HepG2 (cell line): Measurements from ENCODE around the gene CAPN15. TPM values are rescaled to one million over a fixed set of nuclear protein-coding genes. Genes with fewer than 3 reads are reported as not detected.

Experiments used
- ATAC-seq: fragments of 200-7000 bp; cut with Tn5 transposase; 3 replicates; pipeline ENCODE4 v1.9.1; 2020; ENCODE audit warnings: mild to moderate bottlenecking, moderate library complexity
- BruUV-seq: library from RNA; stranded (reverse); fragments of 400-500 nt; replicated peaks from 2 replicates; lab custom pipeline; 2021; lab: Mats Ljungman, UMichigan
- CTCF ChIA-PET: fragments of 300-600 bp; formaldehyde crosslinking; extraction: SDS; loops from one replicate; lab custom pipeline; 2021; ENCODE audit warnings: low total read pairs, inconsistent platforms, low intra/inter-chr PET ratio; lab: Yijun Ruan, JAX
- POLR2A ChIA-PET: fragments of 350-600 bp; sonication (Branson Sonifier 250); formaldehyde crosslinking; loops from one replicate; lab custom pipeline; 2020; ENCODE audit warnings: antibody characterized with exemption, inconsistent platforms; lab: Yijun Ruan, JAX
- DNase-seq: peaks from one replicate; pipeline ENCODE4 v3.0.0-alpha.2; 2015; ENCODE audit warnings: low spot score
- FAIRE-seq: peaks from 3 replicates; lab custom pipeline; 2011; peaks lifted over from hg19 to GRCh38; lab: Jason Lieb, UNC
- H2AFZ ChIP-seq: one replicate; pipeline ENCODE4 v1.6.1; 2011; ENCODE audit warnings: low read length, inconsistent platforms
- H3K27ac ChIP-seq: fragments of 300-600 bp; 3 replicates; pipeline ENCODE4 v1.8.0; 2011; ENCODE audit warnings: mixed run types, mild to moderate bottlenecking, mixed read lengths, low read length, inconsistent platforms; ENCODE audit not compliant: insufficient read depth; ENCODE audit errors: extremely low read length
- H3K27me3 ChIP-seq, 2 experiments: fragments of 200-600 bp in 1 of 2; 2 replicates in 1 of 2; 3 replicates in 1 of 2; pipeline versions ENCODE4 v1.6.0 to v1.8.0; 2011; ENCODE audit warnings: low read length in 2 of 2, mild to moderate bottlenecking in 2 of 2, moderate library complexity in 2 of 2, inconsistent platforms in 1 of 2; ENCODE audit not compliant: insufficient read depth in 2 of 2, control insufficient read depth in 1 of 2
- H3K36me3 ChIP-seq, 2 experiments: fragments of 200-600 bp in 1 of 2; replicated peaks in 1 of 2; 2 replicates in 1 of 2; 3 replicates in 1 of 2; pipeline versions ENCODE4 v1.5.1 to v1.8.0; 2011; ENCODE audit warnings: low read length in 2 of 2, inconsistent platforms in 1 of 2; ENCODE audit not compliant: insufficient read depth in 2 of 2, control insufficient read depth in 1 of 2
- H3K4me1 ChIP-seq: 2 replicates; pipeline ENCODE4 v1.5.1; 2012; ENCODE audit warnings: low read length, inconsistent platforms; ENCODE audit not compliant: insufficient read depth
- H3K4me2 ChIP-seq: 2 replicates; pipeline ENCODE4 v1.6.0; 2011; ENCODE audit warnings: low read depth, low read length, inconsistent platforms
- H3K4me3 ChIP-seq, 3 experiments: fragments of 200-600 bp in 1 of 3; sonication (generic), shearing (Covaris generic) in 1 of 3; replicated peaks in 1 of 3; 2 replicates each; pipeline ENCODE4 v1.5.1; 2011 to 2016; ENCODE audit warnings: low read length in 3 of 3, inconsistent platforms in 2 of 3, low read depth in 2 of 3, mild to moderate bottlenecking in 2 of 3, control low read depth in 1 of 3, mixed read lengths in 1 of 3; ENCODE audit not compliant: insufficient read depth in 1 of 3
- H3K79me2 ChIP-seq: one replicate; pipeline ENCODE4 v1.6.1; 2011; ENCODE audit warnings: low read length, inconsistent platforms; ENCODE audit not compliant: insufficient read depth
- H3K9ac ChIP-seq: 2 replicates; pipeline ENCODE4 v1.6.0; 2011; ENCODE audit warnings: mild to moderate bottlenecking, low read depth, low read length, inconsistent platforms; ENCODE audit not compliant: insufficient read depth
- H3K9me3 ChIP-seq: 2 replicates; pipeline ENCODE4 v1.5.1; 2012; ENCODE audit warnings: mild to moderate bottlenecking, low read length
- H4K20me1 ChIP-seq: 2 replicates; pipeline ENCODE4 v1.6.0; 2011; ENCODE audit warnings: inconsistent platforms, mild to moderate bottlenecking, low read length, moderate library complexity; ENCODE audit not compliant: insufficient read depth
- BCL3 ChIP-seq: sonication (generic); formaldehyde crosslinking; IDR thresholded peaks from 2 replicates; pipeline ENCODE4 v1.5.1; 2020; ENCODE audit warnings: mild to moderate bottlenecking, missing genetic modification reagents, moderate library complexity
- BCL6 ChIP-seq: IDR thresholded peaks from 2 replicates; pipeline ENCODE4 v1.6.1; 2016; ENCODE audit warnings: missing genetic modification reagents, missing compliant biosample characterization
- EP300 ChIP-seq, 3 experiments: sonication (generic) in 1 of 3; formaldehyde crosslinking in 1 of 3; IDR thresholded peaks; 2 replicates each; pipeline versions ENCODE4 v1.5.1 to v1.6.1; 2011 to 2020; ENCODE audit warnings: low read depth in 2 of 3, low read length in 2 of 3, borderline replicate concordance in 1 of 3, improper control_type of control experiment in 1 of 3, mild to moderate bottlenecking in 1 of 3, missing genetic modification reagents in 1 of 3, moderate library complexity in 1 of 3
- ISX ChIP-seq: sonication (generic); formaldehyde crosslinking; conservative IDR thresholded peaks from 2 replicates; pipeline ENCODE4 v1.5.0; 2020; ENCODE audit warnings: missing genetic modification reagents
- KDM2A ChIP-seq: sonication (generic); formaldehyde crosslinking; IDR thresholded peaks from 2 replicates; pipeline ENCODE4 v1.4.0; 2020; ENCODE audit warnings: low read depth, missing genetic modification reagents, borderline replicate concordance
- NPAS2 ChIP-seq: sonication (generic); formaldehyde crosslinking; IDR thresholded peaks from 2 replicates; pipeline ENCODE4 v1.8.0; 2022; ENCODE audit warnings: mild to moderate bottlenecking, missing genetic modification reagents, borderline replicate concordance
- ONECUT2 ChIP-seq: sonication (generic); formaldehyde crosslinking; IDR thresholded peaks from 2 replicates; pipeline ENCODE4 v1.4.0; 2020; ENCODE audit warnings: missing genetic modification reagents
- POLR2AphosphoS2 ChIP-seq: IDR thresholded peaks from 2 replicates; pipeline ENCODE4 v1.6.1; 2011; ENCODE audit warnings: low read depth, low read length, improper control_type of control experiment
- RELA ChIP-seq: sonication (generic); formaldehyde crosslinking; IDR thresholded peaks from 2 replicates; pipeline ENCODE4 v1.4.0; 2020; ENCODE audit warnings: missing genetic modification reagents
- STAT5B ChIP-seq: sonication (generic); formaldehyde crosslinking; IDR thresholded peaks from 2 replicates; pipeline ENCODE4 v1.4.0; 2020; ENCODE audit warnings: missing genetic modification reagents
- XRCC5 ChIP-seq: fragments of 200-400 bp; formaldehyde crosslinking; optimal IDR thresholded peaks from 2 replicates; pipeline ENCODE3; 2017; ENCODE audit warnings: mild to moderate bottlenecking, low read length
- YY1 ChIP-seq: IDR thresholded peaks from 2 replicates; pipeline ENCODE4 v1.6.1; 2011; ENCODE audit warnings: low read length, low read depth, moderate library complexity, mild to moderate bottlenecking; ENCODE audit not compliant: insufficient read depth, insufficient replicate concordance
- ZFP1 ChIP-seq: IDR thresholded peaks from 2 replicates; pipeline ENCODE4 v1.6.1; 2016
- ZKSCAN1 ChIP-seq: fragments of 150-350 bp; IDR thresholded peaks from 2 replicates; pipeline ENCODE4 v1.6.1; 2014; ENCODE audit warnings: low read length
- ZNF101 ChIP-seq: sonication (generic); formaldehyde crosslinking; IDR thresholded peaks from 2 replicates; pipeline ENCODE4 v1.4.0; 2020; ENCODE audit warnings: mild to moderate bottlenecking, low read depth, missing genetic modification reagents, borderline replicate concordance
- ZNF121 ChIP-seq: sonication (generic); formaldehyde crosslinking; IDR thresholded peaks from 2 replicates; pipeline ENCODE4 v1.5.0; 2020; ENCODE audit warnings: mild to moderate bottlenecking, missing genetic modification reagents
- ZNF552 ChIP-seq: sonication (generic); formaldehyde crosslinking; IDR thresholded peaks from 2 replicates; pipeline ENCODE4 v1.9.0; 2022; ENCODE audit warnings: missing genetic modification reagents, mild to moderate bottlenecking, borderline replicate concordance
- ZNF713 ChIP-seq: sonication (generic); formaldehyde crosslinking; IDR thresholded peaks from 2 replicates; pipeline ENCODE4 v1.4.0; 2020; ENCODE audit warnings: mild to moderate bottlenecking, missing genetic modification reagents
- ZSCAN25 ChIP-seq: sonication (generic); formaldehyde crosslinking; IDR thresholded peaks from 2 replicates; pipeline ENCODE4 v1.8.0; 2022; ENCODE audit warnings: mild to moderate bottlenecking, missing genetic modification reagents
- WGBS: methylation state at CpG from one replicate; pipeline ENCODE4 v1.1.6; 2017; ENCODE audit warnings: low lambda C conversion rate; 5-methylcytosine and 5-hydroxymethylcytosine counted together
- in situ Hi-C: cut with HindIII; loops from 2 replicates; pipeline ENCODE4 v1.10.0; 2017; ENCODE audit warnings: low pct_unique_long_range_greater_than_20kb; ENCODE audit not compliant: extremely low pct_ligation_motif_present
- intact Hi-C: fragments of 100-400 bp; cut with micrococcal nuclease; formaldehyde crosslinking; loops from one replicate; pipeline ENCODE4 v1.10.0; 2022; ENCODE audit not compliant: unreplicated experiment
- polyA plus RNA-seq, 8 experiments: library from polyadenylated mRNA; depleted of rRNA in 3 of 8; stranded (reverse) in 7 of 8; unstranded in 1 of 8; fragments of >200 nt; fragmentation: Illumina TruSeq in 4 of 8; extraction: Trizol in 4 of 8; gene quantifications; 2 replicates each; pipeline versions ENCODE4 v1.2.1 to v1.2.3, GENCODE V29; 2011 to 2016; ENCODE audit warnings: low read depth in 4 of 8, missing spikeins in 1 of 8, mixed read lengths in 1 of 8; ENCODE audit not compliant: insufficient read depth in 1 of 8
- total RNA-seq, 5 experiments: library from RNA; depleted of rRNA; stranded (reverse); fragments of >200 nt; fragmentation: Illumina TruSeq; extraction: Trizol; gene quantifications; 2 replicates each; pipeline ENCODE4 v1.2.3, GENCODE V29; 2016; ENCODE audit warnings: low read depth in 1 of 5

The CAPN15 gene
- total and polyA plus RNA-seq, 2 of the 13 experiments (the other 11 are each of a cell fraction or from before 2014, with no cell fraction given) = 14.9 to 24.5 TPM

DNA sequence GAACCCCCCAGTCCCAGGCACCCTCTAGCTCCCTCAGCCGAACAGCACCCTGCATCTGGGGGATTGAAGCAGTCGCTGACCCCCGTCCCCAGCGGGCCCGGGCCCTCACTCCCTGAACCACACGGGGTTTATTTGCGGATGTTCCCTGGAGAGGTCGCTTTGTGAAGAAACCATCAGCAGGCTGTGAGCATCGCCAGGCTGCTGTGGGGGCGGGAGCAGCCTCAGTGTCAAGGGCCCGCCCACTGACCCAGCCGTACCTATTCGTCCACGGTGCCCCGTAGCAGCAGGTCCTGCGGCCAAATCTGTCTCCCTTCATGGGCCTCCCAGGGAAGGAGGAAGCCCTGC lies 55.9 kb downstream of the CAPN15 start:
- Histone ChIP-seq H3K4me1 (peaks cover 33% of the 10 kb centered on the region), H3K4me3 (no peak overlapping the region), H2AFZ (no peak overlapping the region), H3K9ac (no peak overlapping the region), H4K20me1 (peaks cover 4% of the 10 kb centered on the region; the same call in 1 of the 2 replicates), H3K36me3 (no peaks in the 10 kb centered on the region), H3K79me2 (peaks cover 10% of the 10 kb centered on the region), H3K27me3 (no peaks in the 10 kb centered on the region), H3K9me3 (no peaks in the 10 kb centered on the region), H3K4me2 (no peak overlapping the region), H3K27ac (no peak overlapping the region)
- ATAC-seq (no peak), FAIRE-seq (no peak), DNase-seq (no peak)
- TF ChIP-seq KDM2A (no peak), ISX (CRISPR knock-in tag) (no peak), BCL3 (CRISPR knock-in tag) (no peak), RELA (CRISPR knock-in tag) (no peak), ZSCAN25 (CRISPR knock-in tag) (no peak), NPAS2 (CRISPR knock-in tag) (no peak), ZNF713 (CRISPR knock-in tag) (no peak), YY1 (no peak), XRCC5 (no peak), ZNF121 (CRISPR knock-in tag) (no peak), ZKSCAN1 (no peak), EP300 (IDR thresholded peaks at IDR 0.05; ENCODE audit: low read depth in 2 of 2, low read length in 2 of 2) (no peak), EP300 (CRISPR knock-in tag; IDR thresholded peaks at IDR 0.05; ENCODE audit: borderline replicate concordance) (no peak), STAT5B (no peak), ZFP1 (CRISPR knock-in tag) (no peak), ZNF552 (CRISPR knock-in tag) (no peak), ONECUT2 (CRISPR knock-in tag) (no peak), BCL6 (no peak), POLR2AphosphoS2 (no peak), ZNF101 (no peak)
- WGBS = 79% methylated on average over 7 of the region's 16 CpGs
- intact Hi-C loops (loop anchor here (10.0 kb wide), 1 partner anchor 61 kb away; the partner anchor contains the start of genes MCRIP2 and WDR90), in situ Hi-C loops (no loop called here)
- CTCF ChIA-PET = no interaction called here
- POLR2A ChIA-PET = no interaction called here
- BruUV-seq = no TSS peak
